Urinary bladder (tissue), 4 donors: ENCODE measurements around the gene CRYBA2. TPM values are rescaled to one million over a fixed set of nuclear protein-coding genes. Genes with fewer than 3 reads are reported as not detected.

Source experiments
- DNase-seq: peaks from one replicate; pipeline ENCODE4 v3.0.0-alpha.2; 2015; ENCODE audit errors: extremely low spot score
- H3K27ac ChIP-seq: one replicate; pipeline ENCODE4 v1.5.1; 2013; ENCODE audit warnings: low read depth, mild to moderate bottlenecking, moderate library complexity
- H3K36me3 ChIP-seq: one replicate; pipeline ENCODE4 v1.6.1; 2013; ENCODE audit warnings: mild to moderate bottlenecking, moderate library complexity; ENCODE audit not compliant: insufficient read depth
- H3K4me1 ChIP-seq: one replicate; pipeline ENCODE4 v1.6.1; 2013; ENCODE audit warnings: mild to moderate bottlenecking, moderate library complexity; ENCODE audit not compliant: insufficient read depth
- H3K4me3 ChIP-seq: one replicate; pipeline ENCODE4 v1.5.1; 2013; ENCODE audit warnings: low read depth, low read length
- WGBS: extraction: QIAGEN DNeasy Blood & Tissue Kit; methylation state at CpG from one replicate; pipeline ENCODE4 v1.1.7; 2013; 5-methylcytosine and 5-hydroxymethylcytosine counted together
- polyA plus RNA-seq: library from polyadenylated mRNA; stranded (reverse); fragments of 200-250 nt; gene quantifications from one replicate; pipeline ENCODE4 v1.2.3, GENCODE V29; 2013
- total RNA-seq: library from RNA; depleted of rRNA; stranded (reverse); fragments of >200 nt; gene quantifications from one replicate; pipeline ENCODE4 v1.2.3, GENCODE V29; 2014
- donor health status: healthy with polysubstance abuse.
- donor health status: healthy.

The CRYBA2 gene
- total and polyA plus RNA-seq, 2 donors, result not detected

DNA sequence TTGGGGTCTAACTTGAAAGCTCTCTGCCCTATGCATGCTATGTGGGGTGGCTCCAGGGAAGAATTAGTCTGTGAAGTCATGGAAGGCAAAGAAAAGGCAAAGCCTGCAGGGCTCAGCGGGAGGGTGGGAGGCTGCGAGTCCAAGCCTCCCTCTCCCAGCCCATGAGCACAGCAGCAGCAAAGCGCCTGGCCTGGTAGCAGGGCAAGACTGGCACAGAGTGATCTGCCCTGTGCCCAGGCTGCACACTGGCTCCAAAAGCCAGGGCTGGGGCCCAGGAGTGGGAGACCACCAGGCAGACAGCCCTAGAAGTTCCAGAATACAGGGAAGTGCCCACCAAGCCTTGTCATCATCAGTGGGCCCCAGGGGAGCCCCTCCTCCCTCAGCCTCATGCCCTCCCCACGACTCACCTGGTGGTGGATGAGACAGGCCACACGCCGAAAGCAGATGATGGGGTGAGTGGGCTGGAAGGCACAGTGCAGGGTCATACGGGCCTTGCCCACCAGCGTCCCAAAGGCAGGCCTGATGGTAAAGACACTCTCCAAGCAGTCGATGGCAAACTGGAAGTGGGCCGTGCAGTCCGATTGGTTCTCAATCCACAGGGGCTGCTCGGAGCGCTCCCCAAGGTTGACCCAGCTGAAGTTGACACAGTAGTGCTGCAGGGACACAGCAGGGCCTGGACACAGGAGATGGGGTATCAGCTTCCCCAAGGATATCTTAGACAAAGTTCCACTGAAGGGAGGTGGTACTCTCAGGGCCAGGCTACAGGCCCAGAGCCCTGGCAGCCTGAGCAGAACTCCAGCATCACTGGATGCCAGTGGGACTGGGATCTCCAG lies 36.0 kb upstream of the CRYBA2 start:
- 73% methylated on average over 13 of the region's 13 CpGs for WGBS
- no peak for DNase-seq
- Histone ChIP-seq H3K4me1 (no peaks in the 10 kb centered on the region), H3K4me3 (no peak overlapping the region), H3K27ac (no peak overlapping the region), H3K36me3 (no peaks in the 10 kb centered on the region)

GRCh38 chr2:219028141-219028540 lies 34.9 kb upstream of the CRYBA2 start:
- H3K4me1 ChIP-seq, result no peaks in the 10 kb centered on the region
- no peaks in the 10 kb centered on the region for H3K36me3 ChIP-seq
- H3K4me3 ChIP-seq, result no peak overlapping the region
- DNase-seq, result no peak
- 75% methylated on average over 5 of the region's 5 CpGs for WGBS
- H3K27ac ChIP-seq, result no peak overlapping the region

GRCh38 chr2:219027511-219028055 lies 34.4 kb upstream of the CRYBA2 start:
- Histone ChIP-seq H3K4me1 (no peaks in the 10 kb centered on the region), H3K27ac (no peak overlapping the region), H3K36me3 (no peaks in the 10 kb centered on the region), H3K4me3 (no peak overlapping the region)
- DNase-seq, result no peak
- 86% methylated on average over 22 of the region's 22 CpGs for WGBS

- no peaks in the 10 kb centered on the region for H3K4me1 ChIP-seq
- no peak for DNase-seq
- no peak overlapping the region for H3K4me3 ChIP-seq
- H3K27ac ChIP-seq, result no peak overlapping the region
- WGBS, result 78% methylated on average over 7 of the region's 7 CpGs
- H3K36me3 ChIP-seq, result no peaks in the 10 kb centered on the region
Measured at GRCh38 chr2:219026946-219027345, 33.7 kb upstream of the CRYBA2 start.

- no peak for DNase-seq
- WGBS, result 76% methylated on average over 18 of the region's 18 CpGs
- no peak overlapping the region for H3K4me3 ChIP-seq
- no peaks in the 10 kb centered on the region for H3K36me3 ChIP-seq
- H3K4me1 ChIP-seq, result no peaks in the 10 kb centered on the region
- H3K27ac ChIP-seq, result no peak overlapping the region
Measured at GRCh38 chr2:219025637-219026585, 32.7 kb upstream of the CRYBA2 start.

GRCh38 chr2:219024059-219024458 lies 30.8 kb upstream of the CRYBA2 start:
- no peak overlapping the region for H3K27ac ChIP-seq
- WGBS, result 70% methylated on average over 11 of the region's 11 CpGs
- H3K4me3 ChIP-seq, result no peak overlapping the region
- DNase-seq, result no peak
- H3K36me3 ChIP-seq, result no peaks in the 10 kb centered on the region
- no peaks in the 10 kb centered on the region for H3K4me1 ChIP-seq

GRCh38 chr2:219023045-219023605 lies 29.9 kb upstream of the CRYBA2 start:
- H3K27ac ChIP-seq, result no peak overlapping the region
- WGBS, result 69% methylated on average over 12 of the region's 12 CpGs
- no peaks in the 10 kb centered on the region for H3K36me3 ChIP-seq
- no peak overlapping the region for H3K4me3 ChIP-seq
- H3K4me1 ChIP-seq, result no peaks in the 10 kb centered on the region
- no peak for DNase-seq

DNA sequence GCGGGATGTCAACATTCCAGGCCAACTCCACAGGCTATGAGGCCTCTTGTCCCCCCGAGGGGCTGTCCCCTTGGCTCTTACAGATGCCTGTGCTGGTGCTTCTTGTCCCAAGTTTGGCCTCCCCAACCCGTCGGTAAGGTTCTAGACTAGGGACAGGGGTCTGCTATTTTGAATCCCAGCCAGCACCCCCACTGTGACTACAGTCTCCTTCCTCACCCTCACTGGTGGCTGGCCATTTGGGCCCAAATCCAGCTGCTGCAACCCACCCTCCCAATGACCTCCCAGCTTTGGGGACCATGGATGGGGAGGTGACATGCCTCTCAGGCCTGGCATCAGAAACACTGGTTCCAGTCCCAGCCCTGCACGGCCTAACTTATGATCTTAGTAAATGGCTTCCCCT lies 29.4 kb upstream of the CRYBA2 start:
- no peak for DNase-seq
- Histone ChIP-seq H3K4me1 (no peaks in the 10 kb centered on the region), H3K4me3 (no peak overlapping the region), H3K27ac (no peak overlapping the region), H3K36me3 (no peaks in the 10 kb centered on the region)
- 79% methylated on average over 5 of the region's 5 CpGs for WGBS

DNA sequence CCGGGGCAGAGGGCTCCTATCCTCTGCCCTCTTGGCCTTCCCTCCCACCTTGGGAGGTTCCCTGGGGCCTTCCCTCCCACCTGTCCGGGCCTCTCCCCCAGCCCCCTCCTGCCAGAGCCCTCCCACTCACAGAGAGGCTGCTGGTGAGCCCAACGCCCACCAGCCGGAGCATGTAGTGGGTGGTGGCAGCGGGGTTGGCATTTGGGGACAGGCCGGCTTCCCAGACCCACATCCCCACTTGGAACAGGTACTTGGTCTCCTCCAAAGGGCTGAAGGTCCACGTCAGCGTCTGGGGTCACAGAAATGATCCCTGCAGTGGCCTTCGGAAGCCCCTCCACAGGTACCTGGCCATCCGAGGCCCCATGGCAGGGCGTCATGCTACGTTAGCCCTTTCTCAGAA lies 28.8 kb upstream of the CRYBA2 start:
- no peak for DNase-seq
- WGBS, result 84% methylated on average over 12 of the region's 12 CpGs
- no peaks in the 10 kb centered on the region for H3K4me1 ChIP-seq
- no peaks in the 10 kb centered on the region for H3K36me3 ChIP-seq
- H3K4me3 ChIP-seq, result no peak overlapping the region
- H3K27ac ChIP-seq, result no peak overlapping the region

DNA sequence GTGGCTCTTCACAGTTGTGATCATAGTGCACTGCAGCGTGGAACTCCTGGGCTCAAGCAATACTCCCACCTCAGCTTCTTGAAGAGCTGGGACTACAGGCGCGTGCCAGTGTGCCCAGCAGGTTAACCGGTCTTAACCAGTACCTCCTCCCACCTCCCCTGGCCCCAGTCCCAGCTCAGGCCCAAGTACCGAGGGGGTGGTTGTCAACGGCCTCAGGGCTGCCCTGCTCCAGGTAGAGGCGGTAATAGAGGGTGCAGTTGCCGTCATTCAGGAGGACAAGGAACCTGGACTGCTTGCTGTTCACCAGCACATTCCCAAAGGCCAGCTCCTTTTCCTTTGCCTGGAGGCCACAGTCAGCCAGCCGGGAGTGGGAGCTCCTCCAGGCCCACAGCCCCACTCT lies 28.4 kb upstream of the CRYBA2 start:
- H3K36me3 ChIP-seq, result no peaks in the 10 kb centered on the region
- DNase-seq, result no peak
- no peak overlapping the region for H3K4me3 ChIP-seq
- H3K27ac ChIP-seq, result no peak overlapping the region
- WGBS, result 81% methylated on average over 9 of the region's 9 CpGs
- H3K4me1 ChIP-seq, result no peaks in the 10 kb centered on the region

- 68% methylated on average over 11 of the region's 11 CpGs for WGBS
- no peak overlapping the region for H3K4me3 ChIP-seq
- H3K4me1 ChIP-seq, result no peaks in the 10 kb centered on the region
- H3K27ac ChIP-seq, result no peak overlapping the region
- no peak for DNase-seq
- no peaks in the 10 kb centered on the region for H3K36me3 ChIP-seq
Measured at GRCh38 chr2:219020604-219021365, 27.6 kb upstream of the CRYBA2 start.

DNA sequence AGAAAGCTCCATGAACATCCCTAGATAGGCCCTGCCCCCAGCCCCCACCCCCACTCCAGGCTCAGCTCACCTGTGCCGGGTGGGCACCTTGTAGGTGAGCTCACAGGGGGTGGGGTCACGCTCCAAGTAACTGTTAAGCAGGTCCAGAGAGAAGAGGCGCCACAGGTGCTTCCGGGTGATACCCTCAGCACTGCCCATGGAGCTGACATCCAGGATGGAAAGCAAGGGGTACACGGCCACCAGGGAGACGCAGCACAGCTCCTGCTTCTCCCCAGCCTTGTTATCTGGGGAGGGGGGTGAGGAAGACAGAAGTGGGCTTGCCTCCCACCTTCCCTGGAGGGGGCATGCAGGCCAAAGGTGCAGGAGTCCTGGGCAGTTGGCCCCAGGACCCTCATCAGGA lies 26.2 kb upstream of the CRYBA2 start:
- Histone ChIP-seq H3K4me3 (no peak overlapping the region), H3K36me3 (no peaks in the 10 kb centered on the region), H3K27ac (no peak overlapping the region), H3K4me1 (no peaks in the 10 kb centered on the region)
- no peak for DNase-seq
- WGBS, result 72% methylated on average over 6 of the region's 6 CpGs

GRCh38 chr2:219018726-219019125 lies 25.5 kb upstream of the CRYBA2 start:
- H3K27ac ChIP-seq, result no peak overlapping the region
- 85% methylated on average over 10 of the region's 10 CpGs for WGBS

More at GRCh38 chr2:219018726-219019125, 25.5 kb upstream of the CRYBA2 start:
- Histone ChIP-seq H3K4me1 (no peaks in the 10 kb centered on the region), H3K36me3 (no peaks in the 10 kb centered on the region), H3K4me3 (no peak overlapping the region)
- DNase-seq, result no peak
